Measurements from ENCODE around the gene C1QC.

The C1QC gene

GRCh38 chr1:22633697-22634463, 9.6 kb upstream of the C1QC start:
- no peak overlapping the region for H3K27ac Mint-ChIP-seq
- no peaks in the 10 kb centered on the region for H3K4me1 Mint-ChIP-seq
- no peak overlapping the region for H3K4me3 Mint-ChIP-seq
- peaks cover 10% of the 10 kb centered on the region for H3K27me3 Mint-ChIP-seq
- no peaks in the 10 kb centered on the region for H3K9me3 Mint-ChIP-seq
- H3K36me3 Mint-ChIP-seq = no peaks in the 10 kb centered on the region

- Mint-ChIP-seq H3K36me3 (no peaks in the 10 kb centered on the region), H3K9me3 (no peaks in the 10 kb centered on the region), H3K27me3 (peaks cover 5% of the 10 kb centered on the region), H3K27ac (no peak overlapping the region), H3K4me1 (no peaks in the 10 kb centered on the region), H3K4me3 (no peak overlapping the region)
These were observed 8.0 kb upstream of the C1QC start for GRCh38 chr1:22635436-22635835.

GRCh38 chr1:22636353-22636752, 7.1 kb upstream of the C1QC start, which contains the start of gene C1QA:
Gene C1QA (plus strand): TSS chr1:22636628. CDS start chr1:22637617, 989 bp downstream.
- Mint-ChIP-seq H3K9me3 (no peaks in the 10 kb centered on the region), H3K4me1 (no peaks in the 10 kb centered on the region), H3K4me3 (no peak within 1 kb of the TSS), H3K36me3 (no peaks in the 10 kb centered on the region), H3K27ac (no peak within 1 kb of the TSS), H3K27me3 (peaks cover 10% of the 10 kb centered on the region)

GRCh38 chr1:22636927-22637326, 6.5 kb upstream of the C1QC start:
- Mint-ChIP-seq H3K4me1 (no peaks in the 10 kb centered on the region), H3K27ac (no peak overlapping the region), H3K9me3 (no peaks in the 10 kb centered on the region), H3K36me3 (no peaks in the 10 kb centered on the region), H3K4me3 (no peak overlapping the region), H3K27me3 (peaks cover 10% of the 10 kb centered on the region)

- H3K9me3 Mint-ChIP-seq = no peaks in the 10 kb centered on the region
- H3K4me3 Mint-ChIP-seq = no peak overlapping the region
- H3K27ac Mint-ChIP-seq = no peak overlapping the region
- no peaks in the 10 kb centered on the region for H3K4me1 Mint-ChIP-seq
- H3K36me3 Mint-ChIP-seq = no peaks in the 10 kb centered on the region
- H3K27me3 Mint-ChIP-seq = peaks cover 10% of the 10 kb centered on the region
These were observed 5.5 kb upstream of the C1QC start for GRCh38 chr1:22637907-22638445.

GRCh38 chr1:22638476-22639234, 4.8 kb upstream of the C1QC start:
- H3K4me3 Mint-ChIP-seq = no peak overlapping the region
- no peaks in the 10 kb centered on the region for H3K9me3 Mint-ChIP-seq
- no peak overlapping the region for H3K27ac Mint-ChIP-seq
- no peaks in the 10 kb centered on the region for H3K4me1 Mint-ChIP-seq
- peaks cover 9% of the 10 kb centered on the region for H3K27me3 Mint-ChIP-seq
- no peaks in the 10 kb centered on the region for H3K36me3 Mint-ChIP-seq

- Mint-ChIP-seq H3K36me3 (no peaks in the 10 kb centered on the region), H3K27me3 (peaks cover 6% of the 10 kb centered on the region), H3K27ac (no peak overlapping the region), H3K9me3 (no peaks in the 10 kb centered on the region), H3K4me3 (no peak overlapping the region), H3K4me1 (no peaks in the 10 kb centered on the region)
These were observed 4.1 kb upstream of the C1QC start for GRCh38 chr1:22639286-22639685.

- H3K9me3 Mint-ChIP-seq = no peaks in the 10 kb centered on the region
- no peaks in the 10 kb centered on the region for H3K4me1 Mint-ChIP-seq
- peaks cover 6% of the 10 kb centered on the region for H3K27me3 Mint-ChIP-seq
- no peaks in the 10 kb centered on the region for H3K36me3 Mint-ChIP-seq
- no peak overlapping the region for H3K4me3 Mint-ChIP-seq
- H3K27ac Mint-ChIP-seq = no peak overlapping the region
These were observed 2.2 kb upstream of the C1QC start for GRCh38 chr1:22641247-22641646.

GRCh38 chr1:22641906-22642636, 1.4 kb upstream of the C1QC start:
- H3K27ac Mint-ChIP-seq = no peak overlapping the region
- H3K9me3 Mint-ChIP-seq = no peaks in the 10 kb centered on the region
- H3K4me3 Mint-ChIP-seq = no peak overlapping the region
- no peaks in the 10 kb centered on the region for H3K36me3 Mint-ChIP-seq
- no peaks in the 10 kb centered on the region for H3K4me1 Mint-ChIP-seq
- peaks cover 6% of the 10 kb centered on the region for H3K27me3 Mint-ChIP-seq

- peaks cover 9% of the 10 kb centered on the region for H3K27me3 Mint-ChIP-seq
- H3K4me1 Mint-ChIP-seq = no peaks in the 10 kb centered on the region
These were observed 495 bp downstream of the C1QC start for GRCh38 chr1:22643928-22644327.

GRCh38 chr1:22645931-22646330, 2.5 kb downstream of the C1QC start:
- Mint-ChIP-seq H3K27ac (no peak overlapping the region), H3K4me3 (no peak overlapping the region), H3K4me1 (no peaks in the 10 kb centered on the region), H3K36me3 (no peaks in the 10 kb centered on the region), H3K27me3 (peaks cover 6% of the 10 kb centered on the region), H3K9me3 (no peaks in the 10 kb centered on the region)

More at GRCh38 chr1:22643928-22644327, 495 bp downstream of the C1QC start:
- Mint-ChIP-seq H3K27ac (no peak overlapping the region), H3K36me3 (no peaks in the 10 kb centered on the region), H3K9me3 (no peaks in the 10 kb centered on the region), H3K4me3 (no peak overlapping the region)

- no peak overlapping the region for H3K27ac Mint-ChIP-seq
- no peaks in the 10 kb centered on the region for H3K4me1 Mint-ChIP-seq
- H3K27me3 Mint-ChIP-seq = peaks cover 3% of the 10 kb centered on the region
- H3K4me3 Mint-ChIP-seq = no peak overlapping the region
- no peaks in the 10 kb centered on the region for H3K9me3 Mint-ChIP-seq
- no peaks in the 10 kb centered on the region for H3K36me3 Mint-ChIP-seq
These were observed 3.0 kb downstream of the C1QC start for GRCh38 chr1:22646384-22646783.

- H3K4me3 Mint-ChIP-seq = no peak overlapping the region
- no peaks in the 10 kb centered on the region for H3K4me1 Mint-ChIP-seq
- no peaks in the 10 kb centered on the region for H3K9me3 Mint-ChIP-seq
- H3K27me3 Mint-ChIP-seq = peaks cover 3% of the 10 kb centered on the region
- H3K36me3 Mint-ChIP-seq = no peaks in the 10 kb centered on the region
- no peak overlapping the region for H3K27ac Mint-ChIP-seq
These were observed 6.8 kb downstream of the C1QC start for GRCh38 chr1:22650089-22650693.

- H3K9me3 Mint-ChIP-seq = no peaks in the 10 kb centered on the region
- no peak overlapping the region for H3K4me3 Mint-ChIP-seq
- H3K27ac Mint-ChIP-seq = no peak overlapping the region
- no peaks in the 10 kb centered on the region for H3K36me3 Mint-ChIP-seq
- no peaks in the 10 kb centered on the region for H3K4me1 Mint-ChIP-seq
- H3K27me3 Mint-ChIP-seq = peaks cover 3% of the 10 kb centered on the region
These were observed 8.8 kb downstream of the C1QC start for GRCh38 chr1:22651941-22652856.
